SHP77 treated with DMSO at 0.1 percent for 48 hours (cell line): ENCODE results near the gene SUSD6.
"Not testable (repeated sequence)": the region's sequence is repeated elsewhere in the genome, so short reads cannot be mapped to it uniquely, and the experiment has no call there.

Experiments used
- DNase-seq: peaks from one replicate; lab custom pipeline; 2025; lab: John Stamatoyannopoulos, UW

Gene SUSD6

DNA sequence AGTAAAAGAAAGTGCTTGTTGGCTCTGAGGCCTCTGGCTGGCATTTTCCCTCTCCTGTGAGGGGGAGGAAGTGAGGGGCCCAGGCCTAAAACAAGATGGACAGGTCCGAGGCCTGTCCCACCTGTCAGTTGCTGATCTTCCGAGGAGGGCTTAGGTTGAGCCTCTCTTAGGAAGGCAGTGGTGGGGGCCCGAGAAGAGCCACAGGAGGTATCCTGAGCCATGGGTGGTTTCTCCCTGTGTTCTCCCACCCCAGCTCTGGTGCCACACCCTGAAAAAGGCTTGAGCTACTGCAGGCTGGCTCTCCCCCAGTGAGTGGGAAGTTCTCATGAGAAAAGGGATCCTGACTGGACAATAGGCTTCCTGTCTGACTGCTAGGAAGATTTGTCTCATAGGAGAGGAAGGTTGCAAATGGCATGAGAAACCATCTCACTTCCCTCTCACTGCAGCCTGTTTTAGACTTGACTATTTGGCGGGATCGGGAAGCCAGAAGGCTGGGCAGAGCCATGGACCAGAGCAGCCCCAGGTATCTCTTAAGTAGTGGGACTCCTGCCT lies 83.4 kb downstream of the SUSD6 start:
- no peak for DNase-seq

- DNase-seq, result no peak
These were observed 84.2 kb downstream of the SUSD6 start for GRCh38 chr14:69695322-69696203.

DNA sequence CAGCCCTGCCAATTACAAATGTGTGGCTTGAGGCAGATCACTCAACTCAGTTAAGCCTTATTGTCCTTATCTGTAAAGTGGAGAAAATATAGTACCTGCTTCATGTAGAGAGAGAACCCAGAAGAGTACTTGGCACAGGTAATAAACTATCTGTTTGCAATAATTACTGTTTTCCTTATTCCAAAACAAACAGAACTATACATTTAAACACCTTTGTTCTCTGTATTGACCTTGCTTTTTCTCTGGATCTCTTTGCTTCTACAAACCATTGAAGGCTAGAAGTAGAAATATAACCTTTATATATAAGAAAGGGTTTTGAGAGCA lies 84.8 kb downstream of the SUSD6 start:
- DNase-seq, result no peak

- DNase-seq, result no peak
These were observed 85.5 kb downstream of the SUSD6 start for GRCh38 chr14:69696633-69697557.

DNA sequence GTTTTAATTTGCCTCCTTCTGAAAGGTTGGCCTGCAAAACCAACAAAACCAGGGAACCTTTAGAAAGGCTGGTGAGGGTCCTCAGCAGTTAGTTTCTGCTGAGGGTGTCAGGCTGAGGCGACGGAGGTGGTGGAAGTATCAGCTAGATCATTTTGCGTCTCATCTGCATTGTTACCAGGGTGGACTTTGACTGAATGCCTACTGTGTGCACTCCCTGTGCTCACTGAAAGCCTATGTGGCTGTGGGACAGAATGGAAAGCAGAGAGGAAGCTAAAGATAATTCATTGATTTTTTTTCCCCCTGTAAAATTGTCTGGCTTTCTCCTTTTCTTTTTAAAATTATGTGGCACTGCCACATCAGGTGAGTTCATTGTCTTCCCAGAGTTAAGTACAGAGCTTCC lies 87.2 kb downstream of the SUSD6 start:
- DNase-seq, result no peak

GRCh38 chr14:69699243-69699642 lies 87.8 kb downstream of the SUSD6 start:
- not testable (repeated sequence) for DNase-seq

DNA sequence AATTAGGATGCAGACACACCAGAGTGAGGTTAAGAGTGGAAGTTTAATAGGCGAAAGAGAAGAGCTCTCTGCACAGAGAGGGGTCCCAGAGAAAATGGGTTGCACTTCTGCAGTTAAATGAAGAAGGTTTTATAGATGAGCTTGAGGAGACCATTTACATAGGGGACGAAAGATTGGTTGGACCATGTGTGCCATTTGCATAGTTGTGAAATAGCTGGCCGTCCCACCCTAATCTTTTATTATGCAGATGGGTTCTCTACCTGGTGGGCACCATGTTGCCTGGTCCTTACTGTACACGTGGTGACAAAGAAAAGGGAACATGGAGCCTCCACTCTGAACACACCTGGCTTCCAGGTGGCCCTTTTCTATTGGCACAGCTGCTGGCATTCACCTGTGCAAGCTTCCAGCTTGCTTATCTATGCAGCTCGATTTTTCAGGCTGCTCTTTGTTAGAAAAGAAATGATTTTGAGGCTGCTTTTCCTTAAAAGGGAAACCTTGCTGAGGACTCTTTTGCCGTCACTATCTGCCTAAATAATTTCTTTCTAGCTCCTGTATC lies 88.4 kb downstream of the SUSD6 start:
- no peak for DNase-seq

DNA sequence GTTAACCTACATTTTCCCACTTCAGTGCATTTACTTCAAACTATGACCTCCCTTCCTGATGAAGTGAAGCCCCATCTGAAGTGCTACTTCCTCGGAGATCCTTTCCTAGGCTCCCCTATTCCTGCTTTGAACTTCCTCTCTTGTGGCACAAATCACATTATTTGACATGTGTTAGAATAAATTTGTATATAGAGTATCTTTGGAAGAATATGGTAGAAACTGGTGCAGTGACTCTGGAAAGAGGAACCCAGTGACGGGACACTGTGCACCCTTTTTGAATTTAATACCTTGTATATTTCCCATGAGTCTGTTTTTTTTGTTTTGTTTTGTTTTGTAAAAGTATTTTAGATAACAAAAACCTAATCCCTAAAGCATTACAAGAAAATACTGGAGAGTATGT lies 89.2 kb downstream of the SUSD6 start:
- no peak for DNase-seq

GRCh38 chr14:69701291-69701690 lies 89.9 kb downstream of the SUSD6 start:
- DNase-seq, result no peak

DNA sequence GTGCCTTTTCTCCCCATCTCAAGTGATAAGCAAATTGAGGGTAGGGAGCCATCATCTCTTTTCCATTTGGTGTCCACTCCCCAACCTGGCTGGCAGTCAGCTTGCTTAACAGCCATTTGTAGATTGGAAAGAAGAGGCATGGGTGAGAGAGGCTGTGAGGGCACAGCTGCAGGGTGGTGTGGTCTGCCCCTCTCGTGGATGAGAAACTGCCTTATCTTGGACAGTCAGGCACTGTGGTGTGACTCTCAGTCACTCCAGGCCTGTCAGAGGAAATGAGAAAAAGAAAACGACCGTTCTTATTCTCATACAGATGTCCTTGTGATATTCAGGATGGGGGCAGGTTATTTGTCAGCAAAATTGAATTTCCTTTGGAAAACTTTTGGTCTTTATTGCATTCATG lies 90.5 kb downstream of the SUSD6 start:
- no peak for DNase-seq

- DNase-seq, result no peak
These were observed 91.9 kb downstream of the SUSD6 start for GRCh38 chr14:69703047-69704039.

GRCh38 chr14:69704319-69704718 lies 92.9 kb downstream of the SUSD6 start:
- DNase-seq, result no peak

DNA sequence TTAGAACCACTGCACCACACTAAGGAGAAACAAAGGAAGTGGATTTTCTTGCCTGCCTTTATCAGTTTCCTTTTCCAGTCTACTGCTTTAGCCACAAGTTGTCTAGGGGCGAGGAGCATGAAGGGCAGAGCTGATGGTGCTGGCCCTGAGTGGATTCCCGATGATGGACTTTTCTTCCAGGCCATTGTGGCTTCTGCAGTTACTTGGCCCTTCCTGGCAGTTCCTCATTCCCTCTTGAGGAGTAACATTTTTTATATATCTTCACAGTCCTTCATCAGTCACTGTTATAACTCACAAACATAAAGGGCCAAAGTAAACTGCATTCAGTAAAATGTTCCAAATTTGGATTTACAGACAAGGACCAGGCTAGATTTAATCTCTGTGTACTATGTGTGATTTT lies 94.3 kb downstream of the SUSD6 start:
- no peak for DNase-seq

DNA sequence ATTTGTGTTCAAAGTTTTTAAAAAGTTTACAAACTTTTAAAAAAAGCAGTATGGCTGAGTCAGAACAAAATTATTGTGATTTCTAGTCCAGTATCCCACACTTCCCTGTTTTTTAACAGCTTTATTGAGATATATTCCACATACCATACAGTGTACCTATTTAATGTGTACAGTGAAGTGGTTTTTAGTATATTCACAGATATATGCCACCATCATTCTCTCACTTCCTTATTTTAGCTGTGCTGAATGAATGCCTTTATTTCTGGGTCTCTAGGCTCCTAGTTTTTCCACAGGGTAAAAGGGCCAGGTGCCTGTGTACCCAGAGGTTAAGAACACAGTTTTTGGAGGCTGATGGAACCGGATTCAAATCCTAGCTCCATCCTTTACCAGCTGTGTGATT lies 96.7 kb downstream of the SUSD6 start:
- no peak for DNase-seq

- DNase-seq, result peak; percentile 44
These were observed 97.5 kb downstream of the SUSD6 start for GRCh38 chr14:69708586-69709560.

GRCh38 chr14:69710378-69710777 lies 99.0 kb downstream of the SUSD6 start:
- no peak for DNase-seq

DNA sequence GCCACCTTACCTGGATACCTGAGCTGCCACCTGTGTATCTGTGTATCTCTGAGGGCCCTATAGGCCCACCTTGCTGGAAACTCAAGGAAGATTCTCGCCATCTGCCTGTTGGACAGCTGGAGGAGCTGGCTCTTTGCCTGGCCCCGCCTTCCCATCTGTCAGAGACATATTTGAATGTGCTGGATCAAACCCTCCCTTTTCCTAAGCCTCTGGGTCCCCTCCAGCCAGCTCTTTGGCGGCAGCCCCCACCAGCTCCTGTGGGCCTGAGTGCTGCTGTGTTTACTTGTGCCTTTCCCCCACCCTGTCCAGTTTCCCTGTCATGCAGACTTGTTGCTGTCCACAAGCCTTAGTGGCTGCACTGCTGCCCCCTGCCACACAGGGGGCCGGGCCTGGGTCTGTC lies 99.7 kb downstream of the SUSD6 start:
- peak; percentile 61 for DNase-seq

DNA sequence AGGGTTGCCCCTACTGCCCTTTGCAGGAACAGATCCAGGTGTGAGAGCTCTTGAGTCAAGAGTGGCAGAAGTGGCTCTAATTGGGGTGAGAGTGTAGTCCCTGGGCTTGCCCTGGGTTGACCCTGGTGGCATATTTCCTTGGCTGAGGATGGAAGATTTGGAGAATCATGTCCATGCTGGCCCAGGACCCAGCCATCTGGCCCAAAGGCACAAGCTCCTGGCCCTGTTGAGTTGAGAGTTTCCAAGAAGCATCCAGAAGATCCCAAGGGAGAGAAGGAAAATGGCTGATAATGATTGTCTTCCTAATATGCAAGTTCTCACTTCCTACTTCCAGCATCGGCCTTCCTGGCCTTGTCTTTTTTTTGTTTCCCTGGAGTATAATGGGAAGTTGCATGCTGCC lies 100.1 kb downstream of the SUSD6 start:
- DNase-seq, result no peak

DNA sequence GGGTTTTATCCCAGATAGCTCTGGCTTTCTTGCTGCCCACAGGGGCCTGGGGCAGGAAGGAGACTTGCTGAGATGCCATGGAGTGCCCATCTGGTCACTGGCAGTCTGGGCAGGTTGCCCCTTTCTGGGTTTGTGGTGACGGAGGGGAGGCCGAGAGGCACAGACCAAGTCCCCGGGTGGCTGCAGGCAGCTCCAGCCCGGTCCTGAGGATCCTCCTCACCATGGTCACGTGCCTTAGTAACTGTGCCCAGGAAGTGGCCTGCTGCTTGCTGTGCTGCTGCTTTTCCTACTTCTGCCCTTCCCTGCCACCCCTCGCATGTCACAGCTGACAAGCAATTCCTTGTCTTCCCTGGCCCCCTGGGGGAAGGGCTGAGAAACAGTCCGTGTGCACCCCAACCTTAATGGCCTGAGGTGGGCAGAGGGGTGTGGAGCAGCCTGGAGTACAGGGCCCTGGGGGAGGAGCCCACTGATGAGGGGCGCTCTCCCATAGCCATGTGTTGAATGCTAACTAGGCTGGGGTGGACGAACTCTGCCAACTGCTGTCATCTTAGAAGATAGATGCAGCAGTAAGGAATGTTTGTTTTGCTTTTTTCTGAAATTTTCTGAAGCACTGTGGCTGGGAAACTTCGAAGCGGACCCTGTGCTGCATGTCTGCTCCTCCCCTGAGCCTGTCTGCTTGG lies 100.6 kb downstream of the SUSD6 start:
- no peak for DNase-seq
